NCI-H2227 (cell line): ENCODE results near the gene NINJ2.
"Not testable (repeated sequence)": the region's sequence is repeated elsewhere in the genome, so short reads cannot be mapped to it uniquely, and the experiment has no call there.

Experiments used
- DNase-seq: peaks from one replicate; lab custom pipeline; 2025; ENCODE audit not compliant: unreplicated experiment; lab: John Stamatoyannopoulos, UW

Gene NINJ2

GRCh38 chr12:642633-643474 is 20.4 kb downstream of the NINJ2 start:
- DNase-seq, result peak; percentile 50

- DNase-seq, result not testable (repeated sequence)
These were observed 21.9 kb downstream of the NINJ2 start for GRCh38 chr12:641321-641720.

- no peak for DNase-seq
These were observed 22.5 kb downstream of the NINJ2 start for GRCh38 chr12:640773-641172.

- DNase-seq, result no peak
These were observed 23.3 kb downstream of the NINJ2 start for GRCh38 chr12:639988-640387.

GRCh38 chr12:639566-639965 is 23.7 kb downstream of the NINJ2 start:
- no peak for DNase-seq

- no peak for DNase-seq
These were observed 24.2 kb downstream of the NINJ2 start for GRCh38 chr12:638953-639557.

GRCh38 chr12:636632-637031 is 26.6 kb downstream of the NINJ2 start:
- DNase-seq, result no peak

- DNase-seq, result no peak
These were observed 29.5 kb downstream of the NINJ2 start for GRCh38 chr12:633731-634130.

GRCh38 chr12:632102-632696 is 31.0 kb downstream of the NINJ2 start:
- no peak for DNase-seq

- no peak for DNase-seq
These were observed 32.3 kb downstream of the NINJ2 start for GRCh38 chr12:630656-631632.

- not testable (repeated sequence) for DNase-seq
These were observed 34.5 kb downstream of the NINJ2 start for GRCh38 chr12:628742-629078.

GRCh38 chr12:627863-628741 is 35.1 kb downstream of the NINJ2 start:
- DNase-seq, result no peak

- no peak for DNase-seq
These were observed 36.0 kb downstream of the NINJ2 start for GRCh38 chr12:627285-627684.

- DNase-seq, result no peak
These were observed 37.2 kb downstream of the NINJ2 start for GRCh38 chr12:625998-626397.

- no peak for DNase-seq
These were observed 39.3 kb downstream of the NINJ2 start for GRCh38 chr12:623865-624372.

- no peak for DNase-seq
These were observed 39.9 kb downstream of the NINJ2 start for GRCh38 chr12:623172-623864.

GRCh38 chr12:622416-622815 is 40.8 kb downstream of the NINJ2 start:
- no peak for DNase-seq

GRCh38 chr12:619346-619745 is 43.9 kb downstream of the NINJ2 start:
- DNase-seq, result no peak

GRCh38 chr12:618605-619004 is 44.6 kb downstream of the NINJ2 start:
- no peak for DNase-seq
